Measurements from ENCODE around the gene CEP295NL. TPM values are rescaled to one million over a fixed set of nuclear protein-coding genes. Genes with fewer than 3 reads are reported as not detected.
"Not testable (repeated sequence)": the region's sequence is repeated elsewhere in the genome, so short reads cannot be mapped to it uniquely, and the experiment has no call there.

CEP295NL gene
- total RNA-seq, 4 donors from 2014 or later = 0.78 to 6.6 (median 2.3) TPM

DNA sequence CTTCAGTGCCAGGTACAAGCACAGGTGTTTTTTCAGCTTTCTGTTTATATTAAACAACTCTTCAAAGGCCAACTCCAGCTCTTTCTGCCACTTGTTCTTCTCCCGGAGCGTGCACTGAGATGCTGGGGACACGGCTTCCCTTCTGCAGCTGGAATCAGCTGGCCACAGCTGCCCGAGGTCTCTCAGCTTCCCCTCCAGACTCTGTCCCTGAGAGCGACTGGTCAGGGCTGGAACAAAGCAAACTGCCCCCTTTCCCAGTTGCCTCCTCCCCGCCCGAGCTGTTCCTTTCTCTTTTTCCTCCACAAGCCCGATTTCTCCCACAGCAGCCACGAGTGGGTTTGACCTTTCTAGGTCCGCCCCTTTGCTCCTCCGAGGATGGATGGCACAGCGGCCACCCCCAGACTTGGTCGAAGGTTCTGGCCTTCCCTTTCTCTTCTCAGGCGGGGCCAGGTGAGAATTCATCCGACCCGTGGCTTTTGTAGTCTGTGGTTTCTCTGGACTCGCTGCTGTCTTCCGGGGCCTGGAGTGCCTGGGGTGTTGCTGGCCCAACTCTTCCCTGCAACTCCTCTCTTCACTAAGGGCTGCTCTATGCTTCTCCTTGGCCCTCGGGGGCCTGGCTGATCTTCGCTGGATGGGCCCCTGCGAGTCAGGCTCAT is 11.5 kb downstream of the CEP295NL start:
- no peak for DNase-seq (ENCODE audit: extremely low spot score)
- Histone ChIP-seq H3K36me3 (peaks cover 0 to 10% (median 0%) of the 10 kb centered on the region in 4 donors), H3K27ac (replicated peaks in 1 of 4) (peak overlapping the region; percentile 31 to 44 (median 36)), H3K27me3 (no peaks in the 10 kb centered on the region), H3K4me3 (no peak overlapping the region), H3K9me3 (no peaks in the 10 kb centered on the region), H3K4me1 (peaks cover 62 to 100% (median 92%) of the 10 kb centered on the region in 4 donors)
- 61% methylated on average over 20 of the region's 21 CpGs for WGBS
- intact Hi-C loops (cut with DNase I) = no loop called here
- no peak for TF ChIP-seq EP300 (IDR thresholded peaks at IDR 0.05)
- TF ChIP-seq POLR2A (IDR thresholded peaks at IDR 0.05; ENCODE audit: low read depth) = no peak
- no peak for TF ChIP-seq POLR2AphosphoS5 (IDR thresholded peaks at IDR 0.05)
- TF ChIP-seq, protein P1, sequence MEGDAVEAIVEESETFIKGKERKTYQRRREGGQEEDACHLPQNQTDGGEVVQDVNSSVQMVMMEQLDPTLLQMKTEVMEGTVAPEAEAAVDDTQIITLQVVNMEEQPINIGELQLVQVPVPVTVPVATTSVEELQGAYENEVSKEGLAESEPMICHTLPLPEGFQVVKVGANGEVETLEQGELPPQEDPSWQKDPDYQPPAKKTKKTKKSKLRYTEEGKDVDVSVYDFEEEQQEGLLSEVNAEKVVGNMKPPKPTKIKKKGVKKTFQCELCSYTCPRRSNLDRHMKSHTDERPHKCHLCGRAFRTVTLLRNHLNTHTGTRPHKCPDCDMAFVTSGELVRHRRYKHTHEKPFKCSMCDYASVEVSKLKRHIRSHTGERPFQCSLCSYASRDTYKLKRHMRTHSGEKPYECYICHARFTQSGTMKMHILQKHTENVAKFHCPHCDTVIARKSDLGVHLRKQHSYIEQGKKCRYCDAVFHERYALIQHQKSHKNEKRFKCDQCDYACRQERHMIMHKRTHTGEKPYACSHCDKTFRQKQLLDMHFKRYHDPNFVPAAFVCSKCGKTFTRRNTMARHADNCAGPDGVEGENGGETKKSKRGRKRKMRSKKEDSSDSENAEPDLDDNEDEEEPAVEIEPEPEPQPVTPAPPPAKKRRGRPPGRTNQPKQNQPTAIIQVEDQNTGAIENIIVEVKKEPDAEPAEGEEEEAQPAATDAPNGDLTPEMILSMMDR (IDR thresholded peaks at IDR 0.05) = no peak

DNA sequence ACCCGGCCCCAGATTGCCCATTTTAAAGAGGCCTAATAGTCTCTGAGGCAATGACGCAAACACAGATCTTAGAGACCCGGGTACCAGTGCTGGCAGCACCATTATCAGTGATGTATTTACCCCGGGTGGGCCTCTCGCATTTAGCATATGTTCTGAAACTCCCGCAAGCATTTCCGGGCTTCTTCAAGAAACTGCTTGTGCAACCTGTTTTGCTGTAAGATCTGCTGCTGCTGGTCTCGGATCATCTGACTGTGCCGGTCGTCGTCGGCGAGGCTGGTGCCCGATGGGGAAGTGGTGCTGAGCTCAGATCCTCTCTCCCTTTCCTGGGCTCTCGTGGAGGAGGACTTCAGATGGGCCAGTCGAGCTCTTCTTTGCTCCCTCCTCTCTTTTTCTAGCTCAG is 12.5 kb downstream of the CEP295NL start:
- Histone ChIP-seq H3K27me3 (no peaks in the 10 kb centered on the region), H3K27ac (replicated peaks in 1 of 4) (peak overlapping the region in 3 of 4 donors; percentile 31 to 44 (median 38)), H3K4me3 (no peak overlapping the region), H3K9me3 (no peaks in the 10 kb centered on the region), H3K4me1 (peaks cover 62 to 100% (median 92%) of the 10 kb centered on the region in 4 donors), H3K36me3 (peaks cover 0 to 10% (median 0%) of the 10 kb centered on the region in 4 donors)
- WGBS = 54% methylated on average over 16 of the region's 16 CpGs
- intact Hi-C loops (cut with DNase I) = no loop called here
- DNase-seq (ENCODE audit: extremely low spot score) = no peak
- peak in 1 of 2 donors; percentile 15 for TF ChIP-seq POLR2AphosphoS5 (IDR thresholded peaks at IDR 0.05)
- TF ChIP-seq, protein P1 (IDR thresholded peaks at IDR 0.05) = no peak

DNA sequence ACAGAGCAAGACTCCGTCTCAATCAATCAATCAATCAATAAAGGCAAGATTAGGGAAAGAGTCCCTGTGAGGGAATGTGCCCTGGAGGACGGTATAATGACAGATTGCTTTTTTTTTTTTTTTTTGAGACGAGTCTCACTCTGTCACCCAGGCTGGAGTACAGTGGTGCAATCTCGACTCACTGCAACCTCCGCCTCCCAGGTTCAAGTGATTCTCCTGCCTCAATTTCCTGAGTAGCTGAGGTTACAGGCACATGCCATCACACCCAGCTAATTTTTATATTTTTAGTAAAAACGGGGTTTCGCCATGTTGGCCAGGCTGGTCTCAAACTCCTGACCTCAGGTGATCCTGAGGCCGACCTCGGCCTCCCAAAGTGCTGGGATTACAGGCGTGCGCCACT is 12.9 kb downstream of the CEP295NL start:
- Histone ChIP-seq H3K4me1 (peaks cover 62 to 100% (median 92%) of the 10 kb centered on the region in 4 donors), H3K27ac (replicated peaks in 1 of 4) (peak overlapping the region in 3 of 4 donors; percentile 31 to 45 (median 44)), H3K36me3 (peaks cover 0 to 10% (median 0%) of the 10 kb centered on the region in 4 donors)
- DNase-seq (ENCODE audit: extremely low spot score); H3K9me3 ChIP-seq; H3K4me3 ChIP-seq; H3K27me3 ChIP-seq; intact Hi-C loops (cut with DNase I): not testable (repeated sequence)
- 88% methylated on average over 11 of the region's 11 CpGs for WGBS

DNA sequence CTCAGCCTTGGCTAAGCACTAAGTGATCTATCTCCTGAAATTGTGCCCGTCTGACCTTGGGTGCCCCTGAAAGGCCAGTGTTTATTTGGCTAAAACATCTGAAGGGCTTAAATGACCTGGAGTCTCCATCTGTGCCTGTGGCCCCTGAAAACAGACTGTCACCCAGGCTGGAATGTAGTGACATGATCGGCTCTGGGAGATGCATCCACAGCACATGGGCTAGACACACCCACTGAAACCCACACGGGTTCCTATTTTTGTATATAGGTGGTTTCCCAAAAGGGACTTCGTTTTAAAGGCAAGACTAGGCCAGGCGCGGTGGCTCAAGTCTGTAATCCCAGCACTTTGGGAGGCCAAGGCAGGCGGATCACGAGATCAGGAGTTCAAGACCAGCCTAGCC is 13.5 kb downstream of the CEP295NL start:
- 52% methylated on average over 8 of the region's 8 CpGs for WGBS
- Histone ChIP-seq H3K27me3 (no peaks in the 10 kb centered on the region), H3K9me3 (no peaks in the 10 kb centered on the region), H3K36me3 (peaks cover 0 to 10% (median 0%) of the 10 kb centered on the region in 4 donors), H3K27ac (replicated peaks in 1 of 4) (peak overlapping the region; percentile 14 to 45 (median 38)), H3K4me1 (peaks cover 63 to 100% (median 92%) of the 10 kb centered on the region in 4 donors), H3K4me3 (no peak overlapping the region)
- TF ChIP-seq POLR2A (IDR thresholded peaks at IDR 0.05; ENCODE audit: low read depth) (no peak), EP300 (IDR thresholded peaks at IDR 0.05) (no peak), POLR2AphosphoS5 (IDR thresholded peaks at IDR 0.05) (no peak)
- TF ChIP-seq, protein P1 (IDR thresholded peaks at IDR 0.05) = no peak
- intact Hi-C loops (cut with DNase I) = no loop called here
- DNase-seq (ENCODE audit: extremely low spot score) = no peak

DNA sequence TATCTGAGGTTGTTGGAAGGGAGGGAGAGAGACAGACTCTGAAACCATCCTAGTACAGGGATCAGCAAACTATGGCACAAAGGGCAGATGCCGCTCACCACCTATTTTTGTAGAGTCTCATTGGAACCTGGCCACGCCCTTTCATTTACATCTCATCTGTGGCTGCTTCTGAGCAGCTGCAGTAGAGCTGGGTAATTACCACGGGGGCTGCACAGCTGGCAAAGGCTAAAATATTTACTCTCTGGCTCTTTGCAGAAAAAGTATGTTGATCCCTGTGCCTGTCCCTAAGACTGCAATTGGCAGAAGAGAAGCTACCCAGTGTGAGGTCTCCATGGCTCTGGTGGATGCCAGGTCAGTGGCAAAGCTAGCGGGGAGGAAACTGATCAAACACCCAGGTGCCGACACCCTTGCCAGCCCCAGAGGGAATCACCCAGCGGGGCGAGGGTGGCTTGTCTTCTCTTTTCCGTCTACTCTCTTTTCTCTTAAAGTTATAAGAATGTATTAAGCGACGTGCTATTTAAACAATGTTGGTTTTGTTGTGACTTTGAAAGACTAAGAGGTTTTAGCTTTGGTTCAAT is 14.0 kb downstream of the CEP295NL start:
- no peak for DNase-seq (ENCODE audit: extremely low spot score)
- Histone ChIP-seq H3K36me3 (peaks cover 0 to 10% (median 0%) of the 10 kb centered on the region in 4 donors), H3K27me3 (no peaks in the 10 kb centered on the region), H3K9me3 (no peaks in the 10 kb centered on the region), H3K27ac (replicated peaks in 1 of 4) (peak overlapping the region; percentile 14 to 45 (median 38)), H3K4me1 (peaks cover 64 to 100% (median 92%) of the 10 kb centered on the region in 4 donors), H3K4me3 (no peak overlapping the region)
- 67% methylated on average over 10 of the region's 10 CpGs for WGBS
- TF ChIP-seq EP300 (IDR thresholded peaks at IDR 0.05) = no peak
- intact Hi-C loops (cut with DNase I) = no loop called here

Measured in esophagus muscularis mucosa (tissue), 4 donors.